H9 (cell line): ENCODE results near the gene EID2. TPM values are rescaled to one million over a fixed set of nuclear protein-coding genes. Genes with fewer than 3 reads are reported as not detected.

ENCODE experiments used
- DNase-seq: peaks from one replicate; pipeline ENCODE4 v3.0.0-alpha.2; 2017
- H2AFZ ChIP-seq: one replicate; pipeline ENCODE4 v1.6.1; 2013; ENCODE audit warnings: mild to moderate bottlenecking, low read length, control low read depth, moderate library complexity
- H2AK5ac ChIP-seq: 2 replicates; pipeline ENCODE4 v1.6.1; 2013; ENCODE audit warnings: low read length, control low read depth, mixed read lengths; ENCODE audit not compliant: insufficient read length
- H2BK120ac ChIP-seq: one replicate; pipeline ENCODE4 v1.6.1; 2013; ENCODE audit warnings: low read depth, mild to moderate bottlenecking, low read length, control low read depth, inconsistent platforms; ENCODE audit not compliant: poor library complexity, severe bottlenecking
- H2BK12ac ChIP-seq: 2 replicates; pipeline ENCODE4 v1.6.1; 2013; ENCODE audit warnings: low read length, control low read depth, mixed read lengths, low read depth; ENCODE audit not compliant: insufficient read length
- H2BK15ac ChIP-seq: 2 replicates; pipeline ENCODE4 v1.6.1; 2013; ENCODE audit warnings: low read depth, low read length, control low read depth
- H2BK20ac ChIP-seq: one replicate; pipeline ENCODE4 v1.6.1; 2013; ENCODE audit warnings: low read depth, mild to moderate bottlenecking, low read length, control low read depth, inconsistent platforms; ENCODE audit not compliant: poor library complexity, severe bottlenecking
- H2BK5ac ChIP-seq: 2 replicates; pipeline ENCODE4 v1.6.1; 2013; ENCODE audit warnings: low read length, control low read depth, mixed read lengths; ENCODE audit not compliant: insufficient read length
- H3K14ac ChIP-seq: 2 replicates; pipeline ENCODE4 v1.6.1; 2013; ENCODE audit warnings: low read length, control low read depth; ENCODE audit not compliant: insufficient read depth
- H3K18ac ChIP-seq: 2 replicates; pipeline ENCODE4 v1.6.1; 2013; ENCODE audit warnings: low read depth, mild to moderate bottlenecking, mixed read lengths, low read length, control low read depth; ENCODE audit not compliant: insufficient read length
- H3K23ac ChIP-seq: 2 replicates; pipeline ENCODE4 v1.6.1; 2013; ENCODE audit warnings: low read length, control low read depth, mixed read lengths, low read depth; ENCODE audit not compliant: insufficient read length
- H3K23me2 ChIP-seq: 2 replicates; pipeline ENCODE4 v1.6.1; 2013; ENCODE audit warnings: low read depth, mild to moderate bottlenecking, mixed read lengths, low read length, control low read depth; ENCODE audit not compliant: insufficient read length, poor library complexity, severe bottlenecking
- H3K27ac ChIP-seq: 2 replicates; pipeline ENCODE4 v1.5.1; 2013; ENCODE audit warnings: low read length, control low read depth, mixed read lengths, low read depth; ENCODE audit not compliant: insufficient read length
- H3K27me3 ChIP-seq: 2 replicates; pipeline ENCODE4 v1.6.1; 2013; ENCODE audit warnings: low read length, control low read depth, inconsistent platforms; ENCODE audit not compliant: insufficient read depth
- H3K4ac ChIP-seq: 2 replicates; pipeline ENCODE4 v1.6.1; 2013; ENCODE audit warnings: low read depth, mild to moderate bottlenecking, control low read depth, inconsistent platforms, low read length, moderate library complexity
- H3K4me1 ChIP-seq: 2 replicates; pipeline ENCODE4 v1.6.1; 2013; ENCODE audit warnings: low read length, control low read depth, inconsistent platforms; ENCODE audit not compliant: insufficient read depth
- H3K4me2 ChIP-seq: 2 replicates; pipeline ENCODE4 v1.6.1; 2013; ENCODE audit warnings: low read length, control low read depth, mixed read lengths; ENCODE audit not compliant: insufficient read length, insufficient read depth
- H3K56ac ChIP-seq: 2 replicates; pipeline ENCODE4 v1.6.1; 2013; ENCODE audit warnings: low read depth, mild to moderate bottlenecking, mixed read lengths, low read length, control low read depth; ENCODE audit not compliant: insufficient read length
- H3K79me1 ChIP-seq: 2 replicates; pipeline ENCODE4 v1.6.1; 2013; ENCODE audit warnings: low read depth, mild to moderate bottlenecking, moderate library complexity, low read length, control low read depth, inconsistent platforms; ENCODE audit not compliant: insufficient read depth, poor library complexity, severe bottlenecking
- H3K79me2 ChIP-seq: 2 replicates; pipeline ENCODE4 v1.6.1; 2013; ENCODE audit warnings: low read length, control low read depth, inconsistent platforms; ENCODE audit not compliant: insufficient read depth
- H3K9ac ChIP-seq: 2 replicates; pipeline ENCODE4 v1.6.1; 2013; ENCODE audit warnings: low read length, control low read depth, mixed read lengths; ENCODE audit not compliant: insufficient read length; ENCODE audit errors: extremely low read depth
- H3K9me3 ChIP-seq: one replicate; pipeline ENCODE4 v1.6.1; 2013; ENCODE audit warnings: low read depth, low read length, inconsistent platforms; ENCODE audit not compliant: control insufficient read depth
- H3T11ph ChIP-seq: one replicate; pipeline ENCODE4 v1.6.1; 2013; ENCODE audit warnings: mild to moderate bottlenecking, low read length, control low read depth, inconsistent platforms
- H4K20me1 ChIP-seq: one replicate; pipeline ENCODE4 v1.6.1; 2013; ENCODE audit not compliant: control insufficient read depth, insufficient read length, insufficient read depth
- H4K5ac ChIP-seq: 2 replicates; pipeline ENCODE4 v1.6.1; 2013; ENCODE audit warnings: low read depth, mild to moderate bottlenecking, mixed read lengths, low read length, control low read depth; ENCODE audit not compliant: insufficient read length
- H4K8ac ChIP-seq: replicated peaks from 2 replicates; pipeline ENCODE4 v1.6.1; 2013; ENCODE audit warnings: low read length, control low read depth, mixed read lengths, low read depth; ENCODE audit not compliant: insufficient read length
- H4K91ac ChIP-seq: 2 replicates; pipeline ENCODE4 v1.6.1; 2013; ENCODE audit warnings: low read depth, mild to moderate bottlenecking, moderate library complexity, mixed read lengths, low read length, control low read depth; ENCODE audit not compliant: insufficient read length
- H3K27ac Mint-ChIP-seq, 3 experiments: 2 replicates in 2 of 3; 3 replicates in 1 of 3; pipeline ENCODE4 v1.8.0; 2020 to 2021; ENCODE audit warnings: mixed read lengths in 3 of 3, mild to moderate bottlenecking in 1 of 3, moderate library complexity in 1 of 3
- H3K27me3 Mint-ChIP-seq: 2 replicates; pipeline ENCODE4 v1.8.0; 2021; ENCODE audit warnings: low read depth, mild to moderate bottlenecking, moderate library complexity, mixed read lengths
- H3K36me3 Mint-ChIP-seq, 3 experiments: 2 replicates in 2 of 3; 3 replicates in 1 of 3; pipeline ENCODE4 v1.8.0; 2020 to 2021; ENCODE audit warnings: low read depth in 3 of 3, mixed read lengths in 3 of 3; ENCODE audit not compliant: insufficient read depth in 1 of 3
- H3K4me1 Mint-ChIP-seq, 2 experiments: 2 replicates each; pipeline ENCODE4 v1.8.0; 2020; ENCODE audit warnings: mixed read lengths in 2 of 2
- H3K4me3 Mint-ChIP-seq, 2 experiments: 2 replicates in 1 of 2; 3 replicates in 1 of 2; pipeline ENCODE4 v1.8.0; 2020 to 2021; ENCODE audit warnings: mild to moderate bottlenecking in 2 of 2, mixed read lengths in 2 of 2, moderate library complexity in 1 of 2
- H3K9me3 Mint-ChIP-seq, 2 experiments: 2 replicates in 1 of 2; 3 replicates in 1 of 2; pipeline ENCODE4 v1.8.0; 2020; ENCODE audit warnings: mild to moderate bottlenecking in 2 of 2, mixed read lengths in 2 of 2, moderate library complexity in 1 of 2
- WGBS: extraction: QIAGEN DNeasy Blood & Tissue Kit; methylation state at CpG from one replicate; pipeline ENCODE4 v1.1.7; 2013; ENCODE audit warnings: missing lambda C conversion rate, low lambda C conversion rate, mixed read lengths; ENCODE audit not compliant: insufficient read length; ENCODE audit errors: extremely low coverage; 5-methylcytosine and 5-hydroxymethylcytosine counted together
- total RNA-seq: library from RNA; stranded (reverse); gene quantifications from 2 replicates; pipeline ENCODE4 v1.2.1, GENCODE V29; 2021
- TF ChIP-seq, protein P1 (sequence below): fragments of 200-600 bp; sonication (generic); conservative IDR thresholded peaks from 3 replicates; pipeline ENCODE4 v1.8.0; 2021; ENCODE audit warnings: antibody characterized with exemption, mild to moderate bottlenecking

The EID2 gene
- total RNA-seq, 1 experiment from 2014 or later = 18.8 TPM

- Histone ChIP-seq H2BK20ac (no peak overlapping the region), H3K9ac (no peak overlapping the region), H4K8ac (no peak overlapping the region), H4K91ac (no peak overlapping the region), H3K56ac (no peak overlapping the region), H3K79me1 (no peaks in the 10 kb centered on the region), H2AK5ac (no peak overlapping the region), H3K4ac (no peak overlapping the region), H2BK12ac (no peak overlapping the region), H3K27me3 (peaks cover 19% of the 10 kb centered on the region; the same call in 1 of the 2 replicates), H3K23ac (no peak overlapping the region), H2BK120ac (no peak overlapping the region), H4K20me1 (no peaks in the 10 kb centered on the region), H3K27ac (no peak overlapping the region), H3K14ac (no peak overlapping the region), H3K79me2 (no peaks in the 10 kb centered on the region), H3K4me2 (peak overlapping the region; percentile 74), H2BK15ac (no peak overlapping the region), H2BK5ac (no peak overlapping the region), H3K23me2 (peaks cover 10% of the 10 kb centered on the region), H3K4me1 (no peaks in the 10 kb centered on the region), H4K5ac (no peak overlapping the region), H3K9me3 (no peaks in the 10 kb centered on the region), H2AFZ (no peak overlapping the region), H3K18ac (no peak overlapping the region), H3T11ph (no peak overlapping the region)
- Mint-ChIP-seq H3K27me3 (peaks cover 85% of the 10 kb centered on the region), H3K27ac (no peak overlapping the region), H3K36me3 (peaks cover 0 to 11% (median 3%) of the 10 kb centered on the region in 3 experiments; a peak in 3 of 7 replicates), H3K4me1 (peaks cover 9 to 10% of the 10 kb centered on the region in 2 experiments), H3K9me3 (peaks cover 11 to 15% of the 10 kb centered on the region in 2 experiments; a peak in 4 of 5 replicates), H3K4me3 (peak overlapping the region in 1 of 2 experiments; percentile 57; a peak in 3 of 5 replicates)
- TF ChIP-seq, protein P1, sequence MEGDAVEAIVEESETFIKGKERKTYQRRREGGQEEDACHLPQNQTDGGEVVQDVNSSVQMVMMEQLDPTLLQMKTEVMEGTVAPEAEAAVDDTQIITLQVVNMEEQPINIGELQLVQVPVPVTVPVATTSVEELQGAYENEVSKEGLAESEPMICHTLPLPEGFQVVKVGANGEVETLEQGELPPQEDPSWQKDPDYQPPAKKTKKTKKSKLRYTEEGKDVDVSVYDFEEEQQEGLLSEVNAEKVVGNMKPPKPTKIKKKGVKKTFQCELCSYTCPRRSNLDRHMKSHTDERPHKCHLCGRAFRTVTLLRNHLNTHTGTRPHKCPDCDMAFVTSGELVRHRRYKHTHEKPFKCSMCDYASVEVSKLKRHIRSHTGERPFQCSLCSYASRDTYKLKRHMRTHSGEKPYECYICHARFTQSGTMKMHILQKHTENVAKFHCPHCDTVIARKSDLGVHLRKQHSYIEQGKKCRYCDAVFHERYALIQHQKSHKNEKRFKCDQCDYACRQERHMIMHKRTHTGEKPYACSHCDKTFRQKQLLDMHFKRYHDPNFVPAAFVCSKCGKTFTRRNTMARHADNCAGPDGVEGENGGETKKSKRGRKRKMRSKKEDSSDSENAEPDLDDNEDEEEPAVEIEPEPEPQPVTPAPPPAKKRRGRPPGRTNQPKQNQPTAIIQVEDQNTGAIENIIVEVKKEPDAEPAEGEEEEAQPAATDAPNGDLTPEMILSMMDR = no peak
- no CpG with 5 or more reads among the region's 7 CpGs for WGBS
- no peak for DNase-seq
Measured at GRCh38 chr19:39506598-39506943, 33.4 kb downstream of the EID2 start.
